HT1080 (cell line): ENCODE data around the gene THAP6. TPM values are rescaled to one million over a fixed set of nuclear protein-coding genes. Genes with fewer than 3 reads are reported as not detected.
"Not testable (repeated sequence)": the region's sequence is repeated elsewhere in the genome, so short reads cannot be mapped to it uniquely, and the experiment has no call there.

Experiments
- DNase-seq: peaks from one replicate; pipeline ENCODE4 v3.0.0-alpha.2; 2015; ENCODE audit warnings: low read depth
- polyA plus RNA-seq, 2 experiments: library from polyadenylated mRNA; depleted of rRNA; stranded (reverse); fragments of >200 nt; gene quantifications; 2 replicates each; pipeline ENCODE4 v1.2.3, GENCODE V29; 2015
- total RNA-seq: library from RNA; depleted of rRNA; stranded (reverse); fragments of >200 nt; shearing (Covaris generic); gene quantifications from 2 replicates; pipeline ENCODE4 v1.2.3, GENCODE V29; 2014; rRNA removed

Gene THAP6, protein sequence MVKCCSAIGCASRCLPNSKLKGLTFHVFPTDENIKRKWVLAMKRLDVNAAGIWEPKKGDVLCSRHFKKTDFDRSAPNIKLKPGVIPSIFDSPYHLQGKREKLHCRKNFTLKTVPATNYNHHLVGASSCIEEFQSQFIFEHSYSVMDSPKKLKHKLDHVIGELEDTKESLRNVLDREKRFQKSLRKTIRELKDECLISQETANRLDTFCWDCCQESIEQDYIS
- total RNA-seq = 9.8 and 12.2 TPM in 2 replicates
- polyA plus RNA-seq (2015; cell fraction: cytosol; rRNA removed) = 17.5 and 17.9 TPM in 2 replicates
- polyA plus RNA-seq (2015; cell fraction: nucleus; rRNA removed) = 24.5 and 30.3 TPM in 2 replicates

DNA sequence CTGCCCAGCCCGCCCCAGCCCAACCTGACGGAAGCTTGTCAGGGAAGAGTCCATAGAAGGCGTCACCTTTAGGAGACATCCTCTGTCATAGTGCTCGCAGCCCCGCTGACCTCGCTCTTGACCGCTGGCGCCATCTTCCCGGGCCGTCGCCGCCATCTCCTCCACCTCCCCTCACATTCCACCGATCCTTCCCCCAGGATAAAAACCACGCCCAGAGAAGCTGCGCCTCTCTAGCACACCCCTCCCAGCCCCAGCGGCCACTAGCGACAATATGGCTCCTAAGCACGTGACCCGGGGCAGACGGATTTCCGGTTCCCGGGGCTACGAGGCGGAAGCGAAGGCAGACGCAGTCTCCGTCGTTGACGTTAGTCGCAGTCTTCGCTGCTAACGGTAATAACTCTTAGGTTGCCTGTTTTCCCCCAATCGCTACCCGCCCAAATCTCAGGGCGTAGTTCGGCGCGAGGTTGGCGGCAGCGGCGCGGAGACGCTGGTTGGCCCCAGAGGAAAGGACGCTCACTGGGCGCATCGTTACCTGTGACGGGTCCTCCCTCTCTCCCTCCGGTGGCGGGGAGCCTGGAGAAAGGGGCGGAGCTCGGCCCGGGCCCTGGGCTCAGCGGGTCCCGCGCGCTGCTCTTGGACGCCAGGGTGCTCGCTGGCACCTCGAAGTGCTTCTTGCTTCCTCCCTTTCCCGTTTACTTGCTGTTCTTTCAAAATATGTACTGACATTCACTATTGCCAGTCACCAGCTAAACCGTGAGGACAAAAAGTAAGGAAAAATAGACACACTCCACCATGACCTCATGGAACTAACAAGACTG, at the start of gene THAP6, which contains the start of gene RCHY1:
Gene THAP6 (plus strand): TSS at position 343 of the 818 bp plus-strand sequence. CDS start 980 bp downstream, outside the sequence.
Gene RCHY1 (minus strand): TSS at position 273 of the 818 bp plus-strand sequence. CDS start 117 bp downstream, at position 156.
- DNase-seq = peak; percentile 96

DNA sequence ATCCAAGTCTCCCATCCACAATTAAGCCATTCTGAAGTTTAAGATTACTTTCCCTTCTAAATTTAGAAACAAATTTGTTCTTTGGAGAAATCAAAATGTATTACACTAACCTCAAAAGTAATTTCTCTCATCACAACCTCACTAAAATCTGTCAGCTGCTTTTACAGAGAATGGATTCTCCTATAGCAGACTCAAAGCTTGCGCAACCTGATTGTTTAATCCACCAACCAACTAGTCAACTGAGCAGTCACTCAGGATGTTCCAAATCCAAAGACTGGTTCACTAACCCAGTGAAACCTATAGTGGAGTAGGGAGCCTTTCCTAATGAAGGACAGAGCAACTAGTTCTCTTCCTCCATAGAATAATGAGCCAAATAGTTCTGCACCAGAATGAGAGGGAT, 44.4 kb upstream of the THAP6 start:
- no peak for DNase-seq

DNA sequence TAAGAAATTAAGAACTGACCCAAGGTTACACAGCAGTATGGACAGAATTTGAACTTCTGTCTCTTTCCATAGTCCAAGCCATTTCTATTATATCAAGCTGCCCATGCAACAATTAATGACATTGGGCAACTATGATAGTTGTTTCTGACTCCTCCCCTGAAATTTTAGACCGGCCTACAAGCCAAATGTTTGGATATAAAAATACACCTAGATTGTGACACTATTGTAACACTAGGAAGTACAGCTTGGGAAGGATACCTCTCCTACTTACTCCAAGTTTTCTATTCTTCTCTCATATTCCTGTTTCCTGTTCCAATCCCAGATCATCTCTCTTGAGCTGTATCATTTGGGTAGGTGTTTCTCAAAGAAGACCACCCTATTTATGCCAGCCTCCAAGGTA, 43.5 kb upstream of the THAP6 start:
- DNase-seq = no peak

DNA sequence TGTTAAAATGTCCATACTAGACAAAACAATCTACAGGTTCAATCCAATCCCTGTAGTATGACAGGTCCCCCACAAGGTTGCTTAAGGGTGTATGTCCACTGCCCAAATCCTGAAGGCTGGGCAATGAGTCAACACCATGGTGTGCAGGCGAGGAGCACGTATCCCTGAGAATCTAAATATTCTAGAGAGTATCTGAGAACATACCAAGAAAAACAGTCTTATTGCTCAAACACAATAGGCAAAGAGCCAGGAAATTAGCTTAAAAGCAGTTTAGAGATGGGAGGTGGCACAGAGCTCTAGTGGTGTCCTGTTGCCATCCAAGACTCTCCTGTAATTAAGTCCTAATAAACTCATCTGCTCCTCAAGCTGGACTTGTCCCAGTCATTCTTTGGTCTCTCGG, 37.1 kb upstream of the THAP6 start:
- DNase-seq = no peak

DNA sequence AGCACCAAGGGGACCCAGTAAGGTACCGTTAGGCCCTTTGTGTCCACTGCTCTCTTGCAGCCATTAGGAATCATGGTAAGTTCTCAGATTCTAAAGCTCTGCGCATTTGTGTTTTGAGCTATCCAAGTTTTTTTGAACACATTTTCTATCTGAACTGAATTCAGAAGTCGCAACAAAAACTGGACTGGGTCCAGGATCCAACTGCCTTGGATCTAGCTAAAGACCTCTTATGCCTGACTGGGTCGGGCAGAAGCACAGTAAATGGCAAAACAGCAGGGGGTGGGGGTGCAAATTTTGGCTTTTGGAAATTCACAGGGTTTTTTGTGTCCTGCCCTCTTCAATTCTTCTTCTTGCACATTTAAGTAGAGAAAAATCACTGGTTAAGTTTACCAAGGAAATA, 30.1 kb upstream of the THAP6 start:
- DNase-seq = no peak

DNA sequence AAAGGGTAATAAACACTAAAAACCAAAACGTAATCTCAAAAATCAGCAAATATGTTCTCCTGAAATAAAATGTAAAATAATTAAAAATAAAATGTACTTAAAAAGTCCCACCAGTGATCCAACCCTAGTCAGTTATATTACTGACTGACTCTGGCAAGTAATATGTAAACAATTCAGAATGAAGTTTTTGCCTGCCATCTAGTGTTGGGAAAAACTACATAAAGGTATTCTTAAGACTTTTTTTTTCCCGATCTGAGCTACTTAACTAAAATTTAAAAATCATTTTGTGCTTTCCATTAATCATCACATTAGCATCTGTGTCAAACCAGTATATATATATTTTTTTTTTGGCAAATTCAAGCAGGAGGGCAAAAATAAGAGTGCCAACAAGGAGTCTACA, 24.1 kb upstream of the THAP6 start:
- DNase-seq = peak; percentile 4

DNA sequence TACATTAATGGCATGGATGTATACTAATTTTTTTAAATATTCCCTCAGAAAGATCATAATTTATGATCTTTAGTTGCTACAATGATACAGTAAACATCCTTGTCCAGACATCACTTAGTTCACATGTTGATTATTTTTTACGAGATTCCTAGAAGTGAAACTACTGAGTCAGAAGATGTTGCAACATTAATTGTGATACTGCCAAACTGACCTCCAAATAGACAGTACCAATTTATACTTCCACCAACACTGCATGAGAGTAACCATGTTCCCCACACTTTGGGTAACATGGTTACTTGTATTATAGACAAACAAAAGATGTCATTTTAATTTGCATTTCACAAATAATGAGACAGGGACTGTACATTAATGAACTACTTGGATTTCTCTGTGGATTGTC, 19.7 kb upstream of the THAP6 start:
- DNase-seq = peak; percentile 40

DNA sequence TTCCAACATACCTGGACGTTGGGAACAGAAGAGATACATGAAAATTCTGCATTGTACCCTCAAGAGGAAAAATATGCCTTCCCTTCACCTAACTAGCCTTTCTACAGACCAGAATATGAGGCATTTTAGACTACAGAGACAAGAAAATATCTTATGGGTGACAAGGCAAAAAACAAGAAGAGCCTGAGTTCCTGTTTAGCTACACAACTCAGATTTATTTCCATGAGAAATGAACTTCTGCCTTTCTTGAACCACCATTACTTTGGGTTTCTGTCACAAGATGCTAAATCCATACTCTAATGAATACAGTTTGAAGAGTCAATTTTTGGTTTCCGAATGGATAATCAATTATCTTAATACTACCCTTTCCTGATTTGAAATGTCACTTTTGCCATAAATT, 18.8 kb upstream of the THAP6 start:
- no peak for DNase-seq

DNA sequence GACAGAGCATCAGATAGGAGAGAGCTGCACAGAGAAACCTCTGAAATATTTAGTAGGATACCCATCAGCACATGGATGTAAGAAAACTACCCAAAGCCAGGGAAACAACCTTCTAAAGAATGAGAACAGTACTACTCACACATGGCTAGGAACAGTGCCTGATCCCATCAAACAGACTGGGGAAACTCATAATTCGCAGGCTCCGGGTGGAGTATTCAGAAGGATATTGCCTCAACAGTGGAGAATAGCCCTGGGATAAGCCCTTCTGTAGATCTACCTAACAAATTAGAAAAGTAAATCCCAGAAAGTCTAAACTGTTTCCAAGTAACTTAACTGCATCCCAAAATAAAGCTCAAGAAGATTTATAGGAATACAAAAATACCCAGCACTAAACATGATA, 17.9 kb upstream of the THAP6 start:
- no peak for DNase-seq

DNA sequence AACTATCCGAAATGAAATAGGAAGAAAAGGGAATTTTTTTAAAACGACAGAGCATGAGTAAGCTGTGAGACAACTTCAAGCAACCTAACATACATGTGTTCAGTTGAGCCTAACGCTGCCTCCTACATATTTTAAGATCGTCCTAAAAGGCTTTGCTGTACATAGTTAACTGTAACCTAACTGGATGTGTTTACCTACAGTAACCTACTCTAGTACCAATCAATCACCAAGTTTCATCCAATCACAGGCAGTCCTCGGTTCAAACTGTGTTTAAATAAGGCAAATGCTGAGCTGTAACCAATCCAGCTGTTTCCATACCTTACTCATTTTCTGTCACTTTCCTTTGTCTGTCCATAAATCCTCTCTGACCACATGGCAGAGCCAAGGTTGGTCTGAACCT, 17.1 kb upstream of the THAP6 start:
- peak; percentile 37 for DNase-seq

DNA sequence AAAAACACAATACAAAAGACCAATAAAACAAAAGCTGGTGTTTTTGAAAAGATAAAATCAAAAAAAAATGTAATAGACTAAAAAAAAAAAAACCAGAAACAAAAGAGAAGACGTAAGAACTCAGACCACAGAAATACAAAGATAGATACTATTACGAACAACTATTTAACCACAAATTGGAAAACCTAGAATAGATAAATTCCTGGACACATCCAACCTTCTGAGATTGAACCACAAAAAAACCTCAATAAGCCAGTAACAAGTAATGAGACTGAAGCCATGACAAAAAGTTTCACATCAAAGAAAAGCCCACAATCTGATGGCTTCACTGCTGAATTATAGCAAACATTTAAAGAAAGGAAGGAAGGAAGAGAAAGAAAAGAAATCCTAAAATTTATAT, 16.2 kb upstream of the THAP6 start:
- DNase-seq = no peak

DNA sequence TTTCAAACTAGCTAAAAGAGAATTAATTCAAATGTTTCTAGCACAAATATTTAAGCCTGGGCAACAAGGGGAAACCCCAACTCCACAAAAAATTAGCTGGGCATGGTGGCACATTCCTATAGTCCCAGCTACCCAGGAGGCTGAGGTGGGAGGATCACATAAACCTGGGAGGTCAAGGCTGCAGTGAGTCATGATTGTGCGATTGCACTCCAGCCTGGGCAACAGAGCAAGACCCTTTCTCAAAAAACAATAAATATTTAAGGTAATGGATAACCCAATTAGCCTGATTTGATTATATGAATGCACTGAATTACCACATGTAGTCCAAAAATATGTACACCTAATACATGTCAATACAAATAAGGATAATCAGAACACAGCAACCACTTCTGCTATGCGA, 14.4 kb upstream of the THAP6 start:
- DNase-seq = no peak

DNA sequence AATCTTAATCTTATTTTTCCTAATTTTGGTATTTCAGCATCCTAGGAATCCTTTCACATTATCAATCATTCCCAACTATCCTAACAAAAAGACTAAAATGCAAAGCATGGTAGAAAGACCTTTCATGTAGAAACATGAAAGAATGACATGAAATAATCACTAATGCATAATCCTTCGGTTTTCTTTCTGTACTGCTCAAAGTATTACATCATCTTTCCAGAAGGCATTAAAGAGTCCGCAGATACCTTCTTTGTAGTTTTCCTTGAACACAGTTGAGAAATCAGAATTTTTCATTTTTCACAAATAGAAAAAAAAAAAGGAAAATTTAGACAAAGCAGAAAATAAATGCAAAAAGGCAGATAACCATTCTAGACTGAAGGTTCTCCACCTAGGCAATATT, 11.6 kb upstream of the THAP6 start:
- DNase-seq = no peak

DNA sequence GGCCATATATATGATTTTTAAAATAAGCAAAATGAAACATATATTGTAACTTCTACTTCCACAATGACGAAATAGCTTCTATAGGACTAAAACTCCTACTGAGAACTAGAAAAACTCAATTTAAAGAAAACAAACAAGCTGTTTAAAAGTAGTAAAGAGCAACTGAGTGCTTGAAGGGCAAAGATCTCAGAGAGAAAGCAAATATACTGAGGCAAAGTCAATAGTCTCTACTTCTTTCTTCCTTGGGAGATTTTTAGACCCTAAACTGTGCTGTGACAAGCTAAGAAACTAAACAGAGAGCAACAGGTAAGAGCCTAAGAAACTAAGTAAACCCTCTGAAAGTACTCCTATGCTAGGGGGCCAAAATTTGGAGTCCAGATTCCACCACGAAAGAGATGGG, 8.6 kb upstream of the THAP6 start:
- DNase-seq = no peak

DNA sequence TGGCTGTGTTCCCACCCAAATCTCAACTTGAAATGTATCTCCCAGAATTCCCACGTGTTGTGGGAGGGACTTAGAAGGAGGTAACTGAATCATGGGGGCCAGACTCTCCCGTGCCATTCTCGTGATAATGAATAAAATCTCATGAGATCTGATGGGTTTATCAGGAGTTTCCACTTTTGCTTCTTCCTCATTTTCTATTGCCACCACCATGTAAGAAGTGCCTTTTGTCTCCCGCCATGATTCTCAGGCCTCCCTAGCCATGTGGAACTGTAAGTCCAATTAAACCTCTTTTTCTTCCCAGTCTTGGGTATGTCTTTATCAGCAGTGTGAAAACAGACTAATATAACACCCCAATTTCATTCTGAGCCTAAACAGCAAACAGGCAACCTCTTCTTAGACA, 4.7 kb upstream of the THAP6 start:
- DNase-seq = not testable (repeated sequence)

DNA sequence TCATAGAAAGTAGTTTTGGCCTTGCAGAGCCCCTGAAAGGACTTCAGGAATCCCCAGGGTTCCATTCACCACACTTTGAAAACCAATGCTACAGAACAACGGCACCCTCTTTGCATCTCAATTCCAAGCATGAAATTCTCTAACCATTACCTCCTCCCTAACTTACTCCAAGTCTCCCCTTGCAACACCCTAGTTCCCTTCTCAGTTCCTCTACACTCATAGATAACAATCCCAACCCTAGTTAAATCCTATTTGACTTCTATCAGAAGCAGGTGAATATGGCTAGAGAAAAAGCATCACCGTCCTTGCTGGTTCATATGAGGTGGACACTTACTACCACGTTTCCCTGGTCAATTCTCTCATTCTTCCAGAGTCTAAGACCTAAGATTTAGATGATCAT, 2.4 kb upstream of the THAP6 start:
- no peak for DNase-seq

DNA sequence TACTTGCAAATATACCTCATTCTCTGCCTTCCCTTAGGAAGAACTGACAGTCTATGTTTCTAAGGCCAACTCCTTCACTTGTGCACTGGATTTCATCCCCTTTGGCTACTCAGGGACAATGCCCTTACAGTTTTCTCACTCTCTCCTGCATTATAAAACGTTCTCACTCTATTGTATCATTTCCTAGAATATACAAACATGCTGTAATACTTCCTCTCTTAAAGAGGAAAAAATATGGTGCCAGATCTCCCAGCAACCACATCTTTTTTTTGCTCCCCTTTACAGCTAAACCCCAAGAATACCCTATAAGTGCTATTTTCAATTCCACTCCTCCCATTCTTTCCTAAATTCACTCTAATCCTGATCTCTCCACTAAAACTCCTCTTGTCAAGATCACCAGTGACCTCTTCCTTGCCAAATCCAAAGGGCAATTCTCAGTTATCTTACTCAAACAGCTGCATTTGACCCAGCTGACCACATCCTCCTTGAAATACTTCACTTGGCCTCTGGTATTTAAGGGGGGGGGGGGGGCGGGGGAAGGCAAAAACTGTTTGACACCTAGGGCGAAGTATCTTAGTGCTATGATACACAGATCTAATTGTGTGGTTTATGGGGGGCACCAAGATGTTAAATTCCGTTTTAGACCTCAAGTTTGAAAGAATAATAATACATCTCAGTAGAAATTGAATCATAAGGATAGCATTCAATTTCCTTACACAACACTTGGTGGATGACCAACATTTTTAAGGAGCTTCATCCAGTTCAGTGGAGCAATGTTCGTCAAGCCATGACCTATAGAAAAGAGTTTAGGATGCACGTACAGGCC, 1.7 kb upstream of the THAP6 start:
- peak; percentile 53 for DNase-seq

DNA sequence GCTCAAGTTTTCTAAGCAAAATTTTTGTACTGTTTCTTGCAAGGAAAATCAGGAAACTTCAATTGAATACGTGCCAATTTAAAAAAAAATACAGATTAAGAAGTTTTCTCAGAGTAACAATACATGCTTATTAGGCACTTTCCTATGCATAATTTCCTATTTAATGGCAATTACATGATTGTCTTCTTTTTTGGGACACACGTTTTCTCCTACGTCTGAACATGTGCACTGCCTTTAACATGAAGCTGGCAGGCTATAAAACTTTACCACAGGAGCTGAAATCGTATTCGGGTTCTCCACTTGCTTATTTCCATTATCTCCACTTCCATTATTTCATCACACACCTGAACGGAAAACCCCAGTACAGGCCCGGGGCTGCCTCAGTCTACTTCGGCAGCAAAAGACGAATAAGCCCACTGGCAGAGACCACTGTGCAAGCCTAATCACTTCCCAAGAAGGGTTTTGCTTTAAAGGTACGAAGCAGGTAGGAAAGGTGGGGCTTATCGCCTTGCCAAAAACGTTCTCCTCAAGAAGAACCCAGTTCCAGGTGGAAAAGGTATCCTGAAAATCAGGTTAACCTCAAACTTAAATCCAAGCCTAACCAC, 645 bp upstream of the THAP6 start:
- DNase-seq = peak; percentile 7

DNA sequence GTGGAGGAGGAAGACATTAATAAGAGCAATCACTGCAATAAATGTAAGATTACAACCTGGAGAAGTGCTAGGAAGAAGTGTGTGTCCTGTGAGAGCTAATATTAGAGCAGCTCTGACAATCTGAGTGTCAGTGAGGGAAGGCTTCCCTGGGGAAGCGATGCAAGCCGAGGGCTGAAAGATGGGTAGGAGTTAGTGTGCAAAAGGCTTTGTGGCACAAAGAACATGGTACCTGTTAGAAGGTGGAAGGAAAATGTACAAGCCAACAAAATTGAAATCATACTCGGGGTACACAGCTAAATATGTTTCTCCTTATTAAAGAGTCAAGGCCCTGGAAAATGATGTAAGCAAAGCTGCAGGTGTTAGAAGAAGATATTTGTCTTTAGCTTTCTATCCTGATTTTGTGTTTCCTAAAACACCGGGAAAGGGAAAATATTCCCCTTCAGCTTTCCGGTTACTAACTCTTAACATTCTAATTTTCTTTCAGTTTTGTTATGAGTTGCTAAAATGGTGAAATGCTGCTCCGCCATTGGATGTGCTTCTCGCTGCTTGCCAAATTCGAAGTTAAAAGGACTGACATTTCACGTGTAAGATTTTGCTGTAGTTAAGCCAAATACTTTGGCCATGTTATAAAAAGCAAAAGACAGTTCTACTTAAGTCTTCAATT, 808 bp downstream of the THAP6 start:
- no peak for DNase-seq

DNA sequence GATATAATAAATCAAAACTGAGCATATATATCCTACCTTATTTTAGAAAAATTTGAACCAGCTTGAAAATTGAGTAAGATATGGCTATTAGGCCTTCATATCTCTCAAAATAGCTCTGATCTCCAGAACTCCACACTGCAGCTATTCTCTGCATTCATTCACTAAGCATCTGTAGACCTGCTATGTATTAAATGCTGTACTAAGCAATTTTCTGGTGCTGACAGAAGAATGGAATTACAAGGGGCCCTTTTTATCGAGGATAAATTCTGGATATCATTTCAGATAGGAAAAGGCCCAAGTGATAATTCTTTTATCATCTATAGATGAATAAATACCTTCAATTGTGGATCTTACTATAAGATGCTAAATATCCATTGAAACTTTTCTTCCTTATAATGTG, 1.9 kb downstream of the THAP6 start:
- DNase-seq = no peak

DNA sequence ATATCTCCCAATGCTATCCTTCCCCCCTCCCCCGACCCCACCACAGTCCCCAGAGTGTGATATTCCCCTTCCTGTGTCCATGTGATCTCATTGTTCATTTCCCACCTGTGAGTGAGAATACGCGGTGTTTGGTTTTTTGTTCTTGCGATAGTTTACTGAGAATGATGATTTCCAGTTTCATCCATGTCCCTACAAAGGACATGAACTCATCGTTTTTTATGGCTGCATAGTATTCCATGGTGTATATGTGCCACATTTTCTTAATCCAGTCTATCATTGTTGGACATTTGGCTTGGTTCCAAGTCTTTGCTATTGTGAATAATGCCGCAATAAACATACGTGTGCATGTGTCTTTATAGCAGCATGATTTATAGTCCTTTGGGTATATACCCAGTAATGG, 5.2 kb downstream of the THAP6 start:
- DNase-seq = not testable (repeated sequence)
